K562 (cell line): ENCODE results near the gene POLR3A. TPM values are rescaled to one million over a fixed set of nuclear protein-coding genes. Genes with fewer than 3 reads are reported as not detected.
A peak's percentile ranks its signal among the peaks of the same experiment; 100 is the strongest.

Experiments used
- ATAC-seq: fragments of 200-7000 bp; cut with Tn5 transposase; 3 replicates; pipeline ENCODE4 v1.9.1; 2020; ENCODE audit warnings: moderate library complexity
- BruUV-seq: library from RNA; stranded (reverse); fragments of 400-500 nt; replicated peaks from 2 replicates; lab custom pipeline; 2021; lab: Mats Ljungman, UMichigan
- CTCF ChIA-PET: fragments of 300-600 bp; formaldehyde crosslinking; extraction: SDS; loops from one replicate; lab custom pipeline; 2021; ENCODE audit warnings: low intra/inter-chr PET ratio; lab: Yijun Ruan, JAX
- POLR2A ChIA-PET: fragments of 300-600, 350-650 bp; sonication (Branson Sonifier 250); formaldehyde crosslinking; extraction: SDS; loops from one replicate; lab custom pipeline; 2021; ENCODE audit warnings: antibody characterized with exemption, inconsistent platforms; lab: Yijun Ruan, JAX
- DNase-seq, 4 experiments: peaks; one replicate each; pipeline versions ENCODE4 v3.0.0 to v3.0.0-alpha.2; 2011 to 2018; ENCODE audit warnings: low spot score in 3 of 4, mixed read lengths in 3 of 4; ENCODE audit errors: extremely low read depth in 1 of 4
- FAIRE-seq: peaks from 2 replicates; lab custom pipeline; 2011; peaks lifted over from hg19 to GRCh38; lab: Jason Lieb, UNC
- H2AFZ ChIP-seq: 2 replicates; pipeline ENCODE4 v1.6.0; 2011; ENCODE audit warnings: low read depth, low read length, control low read depth, inconsistent platforms
- H3K27ac ChIP-seq: fragments of 200-600 bp; 3 replicates; pipeline ENCODE4 v1.8.0; 2011; ENCODE audit warnings: low read depth, mild to moderate bottlenecking, control low read depth, inconsistent platforms, low read length, moderate library complexity, mixed read lengths; ENCODE audit errors: extremely low read depth
- H3K27me3 ChIP-seq, 2 experiments: fragments of 300-600 bp in 1 of 2; 2 replicates in 1 of 2; 3 replicates in 1 of 2; pipeline versions ENCODE4 v1.6.0 to v1.8.0; 2011; ENCODE audit warnings: inconsistent platforms in 2 of 2, low read length in 2 of 2, mild to moderate bottlenecking in 1 of 2, mixed read lengths in 1 of 2, moderate library complexity in 1 of 2; ENCODE audit not compliant: control insufficient read depth in 2 of 2, insufficient read depth in 2 of 2
- H3K36me3 ChIP-seq: fragments of 300-600 bp; 3 replicates; pipeline ENCODE4 v1.8.0; 2011; ENCODE audit warnings: mild to moderate bottlenecking, low read length, inconsistent platforms; ENCODE audit not compliant: control insufficient read depth, insufficient read depth
- H3K4me1 ChIP-seq, 2 experiments: fragments of 200-600 bp in 1 of 2; replicated peaks in 1 of 2; 2 replicates in 1 of 2; 3 replicates in 1 of 2; pipeline versions ENCODE4 v1.5.1 to v1.8.0; 2011; ENCODE audit warnings: inconsistent platforms in 2 of 2, low read length in 2 of 2, mild to moderate bottlenecking in 1 of 2, mixed read lengths in 1 of 2, moderate library complexity in 1 of 2; ENCODE audit not compliant: control insufficient read depth in 2 of 2, insufficient read depth in 2 of 2
- H3K4me2 ChIP-seq: 2 replicates; pipeline ENCODE4 v1.6.1; 2011; ENCODE audit warnings: low read length, control low read depth, inconsistent platforms, mixed read lengths; ENCODE audit not compliant: insufficient read depth
- H3K4me3 ChIP-seq: fragments of 200-600 bp; sonication (generic), shearing (Covaris generic); 2 replicates; pipeline ENCODE4 v1.5.1; 2016; ENCODE audit warnings: control low read depth, inconsistent platforms
- H3K79me2 ChIP-seq: fragments of 200-600 bp; 3 replicates; pipeline ENCODE4 v1.8.0; 2011; ENCODE audit warnings: low read length, inconsistent platforms; ENCODE audit not compliant: control insufficient read depth, insufficient read depth
- H3K9ac ChIP-seq, 2 experiments: 2 replicates each; pipeline versions ENCODE4 v1.6.0 to v1.6.1; 2011; ENCODE audit warnings: low read depth in 2 of 2, low read length in 2 of 2, control low read depth in 1 of 2, inconsistent platforms in 1 of 2, mild to moderate bottlenecking in 1 of 2, mixed read lengths in 1 of 2; ENCODE audit not compliant: insufficient read depth in 1 of 2
- H3K9me1 ChIP-seq: one replicate; pipeline ENCODE4 v1.6.0; 2011; ENCODE audit warnings: inconsistent platforms, mild to moderate bottlenecking, low read length, moderate library complexity; ENCODE audit not compliant: control insufficient read depth, insufficient read depth
- H3K9me3 ChIP-seq: replicated peaks from 2 replicates; pipeline ENCODE4 v1.5.1; 2011; ENCODE audit warnings: low read depth, low read length, inconsistent platforms; ENCODE audit not compliant: control insufficient read depth, insufficient read depth
- H4K20me1 ChIP-seq: replicated peaks from 2 replicates; pipeline ENCODE4 v1.6.1; 2011; ENCODE audit warnings: low read length, inconsistent platforms, mixed read lengths; ENCODE audit not compliant: control insufficient read depth, insufficient read depth
- ADNP ChIP-seq: fragments of 200-800 bp; sonication (Bioruptor generic); IDR thresholded peaks from 2 replicates; pipeline ENCODE4 v1.6.1; 2016; ENCODE audit warnings: missing genetic modification characterization, missing compliant biosample characterization
- ARID3B ChIP-seq: fragments of 250-450 bp; sonication (Bioruptor Pico); IDR thresholded peaks from 2 replicates; pipeline ENCODE4 v1.4.0; 2020; ENCODE audit warnings: borderline replicate concordance
- BMI1 ChIP-seq: fragments of 150-350 bp; IDR thresholded peaks from 2 replicates; pipeline ENCODE4 v1.6.1; 2014; ENCODE audit warnings: low read length
- CHD2 ChIP-seq: IDR thresholded peaks from 2 replicates; pipeline ENCODE4 v1.6.1; 2011; ENCODE audit warnings: low read depth, low read length
- CSDE1 ChIP-seq, 2 experiments: fragments of 450-650 bp; IDR thresholded peaks; 2 replicates each; pipeline ENCODE4 v1.6.1; 2016; ENCODE audit warnings: mild to moderate bottlenecking in 1 of 2
- DACH1 ChIP-seq: fragments of 450-650 bp; IDR thresholded peaks from 2 replicates; pipeline ENCODE4 v1.6.1; 2018; ENCODE audit not compliant: partially characterized antibody
- E2F8 ChIP-seq: fragments of 450-650 bp; IDR thresholded peaks from 2 replicates; pipeline ENCODE4 v1.7.1; 2018; ENCODE audit warnings: mild to moderate bottlenecking, low read depth; ENCODE audit not compliant: partially characterized antibody
- FOXK1 ChIP-seq: sonication (generic); formaldehyde crosslinking; IDR thresholded peaks from 2 replicates; pipeline ENCODE4 v1.8.0; 2022; ENCODE audit warnings: missing genetic modification reagents, mild to moderate bottlenecking, borderline replicate concordance
- HNRNPK ChIP-seq: fragments of 200-400 bp; formaldehyde crosslinking; IDR thresholded peaks from one replicate; pipeline ENCODE4 v1.6.1; 2018; ENCODE audit warnings: mild to moderate bottlenecking, low read depth, low read length; ENCODE audit not compliant: poor library complexity, severe bottlenecking
- HOXB6 ChIP-seq: fragments of 250-450 bp; sonication (Bioruptor Pico); IDR thresholded peaks from 2 replicates; pipeline ENCODE4 v1.5.1; 2022; ENCODE audit warnings: mild to moderate bottlenecking, borderline replicate concordance
- KAT8 ChIP-seq: fragments of 450-650 bp; IDR thresholded peaks from 2 replicates; pipeline ENCODE4 v1.6.1; 2016; ENCODE audit warnings: low read depth, mild to moderate bottlenecking
- MECOM ChIP-seq: fragments of 250-450 bp; sonication (Bioruptor Pico); IDR thresholded peaks from 2 replicates; pipeline ENCODE4 v1.8.0; 2022; ENCODE audit warnings: inconsistent platforms
- MYNN ChIP-seq, 2 experiments: sonication (generic); formaldehyde crosslinking in 1 of 2; IDR thresholded peaks; 2 replicates each; pipeline versions ENCODE4 v1.5.0 to v1.6.1; 2016 to 2020; ENCODE audit warnings: antibody characterized with exemption in 1 of 2, missing genetic modification reagents in 1 of 2
- POLR2AphosphoS5 ChIP-seq: IDR thresholded peaks from 2 replicates; pipeline ENCODE4 v1.6.1; 2011; ENCODE audit warnings: mild to moderate bottlenecking, low read depth, low read length, moderate library complexity; ENCODE audit not compliant: control insufficient read depth, insufficient read depth
- RFX1 ChIP-seq: fragments of 450-650 bp; IDR thresholded peaks from 2 replicates; pipeline ENCODE4 v1.6.1; 2016; ENCODE audit warnings: mild to moderate bottlenecking, moderate library complexity
- RFX5 ChIP-seq: IDR thresholded peaks from 2 replicates; pipeline ENCODE4 v1.6.1; 2011; ENCODE audit warnings: low read depth, mild to moderate bottlenecking, improper control_type of control experiment, low read length
- SP2 ChIP-seq: IDR thresholded peaks from 2 replicates; pipeline ENCODE4 v1.6.1; 2011; ENCODE audit warnings: mild to moderate bottlenecking, low read depth, low read length, moderate library complexity; ENCODE audit not compliant: poor library complexity, severe bottlenecking; ENCODE audit errors: extremely low read depth
- TCF3 ChIP-seq: sonication (generic); formaldehyde crosslinking; IDR thresholded peaks from 2 replicates; pipeline ENCODE4 v1.4.0; 2020; ENCODE audit warnings: mild to moderate bottlenecking, missing genetic modification reagents
- USF1 ChIP-seq: sonication (generic); formaldehyde crosslinking; IDR thresholded peaks from 2 replicates; pipeline ENCODE4 v1.9.0; 2022; ENCODE audit warnings: mild to moderate bottlenecking, missing genetic modification reagents
- ZNF764 ChIP-seq: fragments of 250-450 bp; sonication (Bioruptor Pico); IDR thresholded peaks from 2 replicates; pipeline ENCODE4 v1.4.0; 2020; ENCODE audit warnings: low read depth, mild to moderate bottlenecking, moderate library complexity
- WGBS: fragments of 100-300 bp; shearing (Covaris generic); methylation state at CpG from one replicate; pipeline ENCODE4 v1.1.6; 2016; ENCODE audit warnings: low coverage, mixed read lengths; ENCODE audit not compliant: insufficient coverage; ENCODE audit errors: missing lambda C conversion rate; 5-methylcytosine and 5-hydroxymethylcytosine counted together
- in situ Hi-C: fragments of 300-500 bp; cut with MboI; formaldehyde crosslinking; loops from 4 replicates; pipeline ENCODE4 v1.15.0; 2018; ENCODE audit warnings: inconsistent platforms, mixed read lengths
- intact Hi-C: fragments of 100-400 bp; cut with micrococcal nuclease; formaldehyde crosslinking; loops from 2 replicates; pipeline ENCODE4 v1.14.2; 2022
- polyA plus RNA-seq, 8 experiments: library from polyadenylated mRNA; depleted of rRNA in 4 of 8; stranded (reverse) in 5 of 8; unstranded in 3 of 8; fragments of >200 nt; fragmentation: Nextera tagmentation in 2 of 8; fragmentation: Illumina TruSeq in 1 of 8; extraction: Ambion mirVana in 2 of 8; extraction: Trizol in 1 of 8; gene quantifications; 2 replicates each; pipeline versions ENCODE4 v1.2.1 to v1.2.3, GENCODE V29; 2011 to 2014; ENCODE audit warnings: inconsistent platforms in 1 of 8, missing spikeins in 1 of 8
- total RNA-seq, 7 experiments: library from RNA; depleted of rRNA in 6 of 7; stranded (reverse); fragments of >200 nt in 6 of 7; fragmentation: Illumina TruSeq in 2 of 7; extraction: Trizol in 2 of 7; gene quantifications; 2 replicates each; pipeline versions ENCODE4 v1.2.1 to v1.2.3, GENCODE V29; 2011 to 2021; ENCODE audit warnings: low replicate concordance in 1 of 7

POLR3A gene
- total and polyA plus RNA-seq, 9 of the 15 experiments (the other 6 are each of a cell fraction or from before 2014, with no cell fraction given): 14.9 to 37.0 (median 26.7) TPM

- H3K27me3 ChIP-seq: no peaks in the 10 kb centered on the region
- H3K27ac ChIP-seq: no peak overlapping the region
- H3K36me3 ChIP-seq: peaks cover 10% of the 10 kb centered on the region
- H4K20me1 ChIP-seq: no peaks in the 10 kb centered on the region
- in situ Hi-C loops (no loop called here), intact Hi-C loops (no loop called here)
- peaks cover 6% of the 10 kb centered on the region for H3K9me3 ChIP-seq
- FAIRE-seq (no peak), ATAC-seq (no peak), DNase-seq (no peak)
- H3K4me2 ChIP-seq: no peak overlapping the region
- peaks cover 21 to 27% of the 10 kb centered on the region in 2 experiments; a peak in 4 of 5 replicates for H3K4me1 ChIP-seq
- ChIA-PET POLR2A (no interaction called here), CTCF (no interaction called here)
- H3K79me2 ChIP-seq: no peaks in the 10 kb centered on the region
- H2AFZ ChIP-seq: no peak overlapping the region
- no TSS peak for BruUV-seq
- H3K9ac ChIP-seq: no peak overlapping the region
- WGBS: 64% methylated on average over 8 of the region's 8 CpGs
- H3K4me3 ChIP-seq: no peak overlapping the region
- H3K9me1 ChIP-seq: no peaks in the 10 kb centered on the region
- TF ChIP-seq CHD2: no peak
- no peak for TF ChIP-seq KAT8
- no peak for TF ChIP-seq DACH1
- no peak for TF ChIP-seq ARID3B (CRISPR knock-in tag)
- no peak for TF ChIP-seq USF1 (CRISPR knock-in tag)
- no peak for TF ChIP-seq HOXB6 (CRISPR knock-in tag)
- peak; percentile 59; the same call in 1 of the 2 replicates for TF ChIP-seq BMI1
- TF ChIP-seq SP2: no peak
- TF ChIP-seq TCF3 (CRISPR knock-in tag): no peak
- TF ChIP-seq MECOM: no peak
- peak in 1 of 2 experiments; percentile 74; a peak in 2 of 4 replicates for TF ChIP-seq CSDE1 (IDR thresholded peaks at IDR 0.05)
- TF ChIP-seq RFX1: peak; percentile 95
- no peak for TF ChIP-seq RFX5
- TF ChIP-seq HNRNPK: no peak
- TF ChIP-seq ADNP (tag): no peak
- TF ChIP-seq POLR2AphosphoS5: no peak
- TF ChIP-seq FOXK1 (CRISPR knock-in tag): no peak
- no peak for TF ChIP-seq ZNF764
- peak; percentile 89 for TF ChIP-seq MYNN (IDR thresholded peaks at IDR 0.05)
- TF ChIP-seq MYNN (CRISPR knock-in tag; IDR thresholded peaks at IDR 0.05): no peak
- no peak for TF ChIP-seq E2F8
Observed at GRCh38 chr10:77967611-77968022, 61.7 kb downstream of the POLR3A start.
